GM18505 (cell line): ENCODE measurements around the gene MED26.

Experiments used
- ATAC-seq: cut with Tn5 transposase; IDR thresholded peaks from one replicate; pipeline ENCODE4 v1.9.1; 2021; ENCODE audit not compliant: unreplicated experiment
- POLR2A ChIP-seq: IDR thresholded peaks from 4 replicates; pipeline ENCODE4 v1.6.1; 2011; ENCODE audit warnings: borderline replicate concordance; ENCODE audit not compliant: insufficient read depth, insufficient read length; ENCODE audit errors: extremely low read depth

MED26 gene

DNA sequence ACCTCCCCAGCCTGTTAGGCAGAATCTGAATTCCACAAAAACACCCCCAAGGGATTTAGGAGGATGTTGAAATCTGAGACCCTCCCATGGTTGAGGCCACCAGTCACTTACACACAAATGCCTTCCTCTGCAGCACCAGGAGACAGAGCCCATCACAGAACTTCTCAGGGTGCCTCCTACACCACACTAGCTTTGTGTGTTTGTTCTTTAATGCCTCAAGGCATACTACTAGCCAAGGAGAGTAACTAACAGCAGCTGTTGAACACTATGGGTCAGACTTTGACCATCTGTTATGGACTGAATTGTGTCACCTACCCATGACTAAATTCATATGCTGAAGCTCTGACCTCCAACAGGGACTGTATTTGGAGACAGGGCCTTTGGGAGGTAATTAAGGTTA lies 9.5 kb upstream of the MED26 start:
- TF ChIP-seq POLR2A, result no peak
- no peak for ATAC-seq

DNA sequence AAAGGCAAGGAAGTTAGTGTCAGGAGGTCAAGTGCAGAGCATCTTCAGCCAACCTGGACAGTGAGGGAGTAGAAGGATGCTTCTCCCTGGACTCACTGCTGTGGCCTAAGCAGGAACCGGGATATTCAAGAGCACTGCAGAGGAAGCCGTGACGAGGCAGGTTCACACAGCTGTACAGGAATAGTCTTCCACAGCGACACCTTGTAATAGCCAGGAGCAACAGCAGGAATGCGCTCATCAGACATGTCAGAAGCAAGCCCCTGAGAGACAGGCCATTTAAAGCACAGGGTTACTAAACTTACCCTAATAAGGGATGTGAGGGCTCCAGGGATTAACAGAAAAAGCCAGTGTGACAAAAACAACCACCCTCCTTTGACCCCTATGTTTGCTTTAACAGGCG lies 3.5 kb upstream of the MED26 start:
- no peak for ATAC-seq

DNA sequence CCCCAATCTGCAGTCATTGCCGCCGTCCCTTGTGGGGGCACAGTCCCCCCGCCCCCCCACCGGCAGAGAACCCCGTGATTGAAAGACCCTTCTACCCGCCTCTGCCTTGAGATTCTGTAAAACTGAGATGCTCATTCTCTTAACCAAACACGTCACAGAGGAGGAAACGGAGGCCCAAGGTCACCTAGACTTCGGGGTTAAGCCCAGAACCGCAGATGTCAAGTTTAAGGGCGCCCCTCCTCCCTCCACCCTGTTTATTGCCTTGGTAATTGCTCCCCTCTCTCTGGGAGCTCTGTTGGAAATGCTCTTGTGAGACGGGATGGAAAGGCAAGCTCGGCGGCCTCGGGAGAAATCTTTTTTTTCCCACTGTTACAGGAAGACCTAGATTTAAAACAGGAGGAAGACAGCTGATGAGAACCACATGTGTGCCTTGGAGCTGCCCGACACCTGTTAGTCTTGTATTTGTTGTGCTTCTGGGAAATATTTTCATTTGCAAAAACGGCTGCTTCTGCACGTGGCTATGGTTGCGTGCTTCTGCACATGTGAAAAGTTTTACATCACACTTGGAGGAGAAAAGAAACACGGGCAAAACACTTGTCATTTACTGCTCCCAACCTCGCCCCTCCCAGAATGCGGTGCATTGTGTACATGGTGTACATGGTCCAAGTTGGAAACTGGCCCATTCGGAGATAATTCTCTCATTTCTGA lies 1.1 kb upstream of the MED26 start:
- ATAC-seq, result no peak
- no peak for TF ChIP-seq POLR2A

More for the DNA sequence above, 3.5 kb upstream of the MED26 start:
- no peak for TF ChIP-seq POLR2A

DNA sequence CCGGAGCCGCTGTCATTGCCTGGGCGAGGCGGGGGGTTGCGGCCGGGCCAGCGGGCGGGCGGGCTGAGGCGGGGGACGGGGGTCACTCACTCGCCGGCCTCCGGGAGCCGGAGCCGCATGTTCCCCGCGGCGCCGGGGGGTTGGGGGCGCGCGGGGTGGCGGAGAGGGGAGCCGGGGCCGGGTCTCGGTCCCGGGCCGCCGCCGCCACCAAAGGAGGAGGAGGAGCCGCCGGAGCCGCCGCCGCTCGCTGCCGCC lies 149 bp downstream of the MED26 start:
- no peak for ATAC-seq
- no peak for TF ChIP-seq POLR2A

DNA sequence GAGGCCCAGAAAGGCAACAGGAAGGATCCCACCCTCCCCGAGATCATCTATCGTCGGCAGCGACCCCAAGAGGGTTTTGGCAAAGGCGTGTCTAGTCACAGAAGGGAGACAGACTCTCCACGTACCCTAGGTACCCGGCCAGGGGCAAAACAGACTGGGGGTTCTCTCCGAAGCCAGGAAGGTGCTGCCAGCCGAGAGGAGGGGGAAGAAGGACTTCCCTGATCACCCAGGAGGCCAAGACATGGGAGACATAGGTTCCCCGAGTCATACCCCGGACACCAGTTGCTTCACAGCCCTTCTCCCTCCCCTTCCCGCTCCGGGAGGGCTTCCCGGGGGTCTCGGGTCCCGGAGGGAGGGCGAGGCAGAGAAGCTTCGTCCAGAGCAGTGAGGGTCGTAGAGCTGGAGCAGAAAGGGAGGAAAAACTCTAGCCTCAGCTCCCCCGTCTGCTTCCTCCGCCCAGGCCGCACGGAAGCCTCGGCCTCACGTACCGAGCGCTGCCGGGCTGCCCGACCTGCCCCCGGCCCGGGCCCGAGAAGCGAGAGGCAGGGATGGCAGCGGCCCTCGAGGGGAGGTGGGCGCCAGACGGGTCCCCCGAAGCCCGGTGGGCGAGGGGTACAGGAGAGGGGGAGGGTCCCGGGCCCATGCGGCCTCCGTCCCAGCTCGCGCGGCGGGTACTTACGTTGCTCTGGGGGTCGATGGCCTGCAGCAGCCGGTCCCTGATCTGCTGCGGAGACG lies 644 bp downstream of the MED26 start:
- no peak for TF ChIP-seq POLR2A
- ATAC-seq, result peak; percentile 6

DNA sequence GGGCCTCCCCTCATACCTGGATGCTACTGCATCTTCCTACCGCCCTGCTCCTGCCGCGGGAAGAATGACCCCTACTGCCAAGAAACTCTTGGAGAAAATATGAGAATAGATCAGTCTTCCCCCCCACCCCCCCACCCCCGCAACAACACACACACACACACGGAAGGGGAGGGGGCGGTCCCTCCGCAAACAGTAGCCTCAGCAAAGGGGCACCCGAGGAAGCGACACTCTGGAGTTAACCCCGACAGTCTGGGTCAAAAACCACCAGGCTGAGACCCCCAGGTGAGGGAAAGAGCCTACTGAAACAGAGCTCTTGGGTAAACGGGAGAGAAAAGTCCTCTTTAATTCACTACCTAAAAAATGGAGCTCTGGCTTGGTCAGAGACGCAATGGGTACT lies 1.2 kb downstream of the MED26 start:
- no peak for TF ChIP-seq POLR2A
- no peak for ATAC-seq

DNA sequence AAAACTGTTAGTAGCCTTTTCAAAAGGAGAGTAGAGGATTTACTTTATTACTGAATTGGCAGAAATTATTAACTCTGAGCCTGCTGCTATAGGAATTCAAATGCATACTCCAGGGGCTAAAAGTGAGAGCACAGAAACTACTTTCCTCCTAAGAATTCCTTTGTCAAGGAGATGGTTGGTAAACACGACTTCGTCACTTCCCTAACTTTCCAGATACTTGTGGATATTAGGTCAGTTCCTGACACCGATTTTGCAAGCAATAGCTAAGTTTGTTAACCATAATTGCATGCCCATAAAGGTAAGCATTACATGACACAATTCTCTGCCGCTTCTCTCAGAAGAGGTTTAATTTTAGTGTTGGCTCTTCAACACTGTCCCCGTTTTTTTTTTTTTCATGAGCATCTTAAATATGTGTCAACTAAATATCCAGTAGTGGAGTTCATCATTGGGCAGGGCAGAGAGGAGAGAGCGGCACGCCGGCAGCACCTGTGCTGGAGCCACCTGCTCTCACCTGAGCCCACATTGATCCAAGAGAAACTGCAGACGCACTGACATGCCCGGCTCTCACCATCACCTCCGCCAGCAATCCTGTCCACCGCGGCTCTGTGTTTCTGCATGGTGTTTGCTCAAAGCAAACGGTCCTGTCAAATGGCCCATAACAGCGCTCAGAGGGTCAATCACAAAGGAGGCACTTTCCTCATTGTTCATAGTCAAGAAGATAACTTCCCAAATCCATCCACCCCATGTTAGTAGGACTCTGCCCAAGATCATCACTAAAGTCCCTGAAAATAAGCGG lies 2.6 kb downstream of the MED26 start:
- ATAC-seq, result no peak
- TF ChIP-seq POLR2A, result no peak

DNA sequence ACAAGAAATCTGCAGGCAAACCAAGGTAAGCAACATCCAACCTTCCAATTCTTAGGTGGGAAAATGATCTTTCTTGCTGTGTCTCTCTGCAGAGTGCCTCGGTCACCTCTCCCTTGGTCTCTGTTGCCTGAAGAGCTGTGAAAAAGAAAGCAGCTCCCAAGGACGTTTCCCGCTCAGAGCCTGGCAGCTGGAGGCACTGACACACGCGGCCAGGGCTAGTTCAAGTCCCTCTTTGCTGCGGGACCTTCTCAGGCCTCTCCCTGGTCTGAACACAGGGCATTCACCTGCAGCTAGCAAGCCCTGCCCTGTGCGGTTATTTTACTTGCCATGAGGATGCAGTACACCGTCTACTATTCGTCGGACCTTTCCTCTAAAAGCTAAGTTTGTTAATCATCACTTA lies 3.8 kb downstream of the MED26 start:
- ATAC-seq, result no peak
- TF ChIP-seq POLR2A, result no peak

DNA sequence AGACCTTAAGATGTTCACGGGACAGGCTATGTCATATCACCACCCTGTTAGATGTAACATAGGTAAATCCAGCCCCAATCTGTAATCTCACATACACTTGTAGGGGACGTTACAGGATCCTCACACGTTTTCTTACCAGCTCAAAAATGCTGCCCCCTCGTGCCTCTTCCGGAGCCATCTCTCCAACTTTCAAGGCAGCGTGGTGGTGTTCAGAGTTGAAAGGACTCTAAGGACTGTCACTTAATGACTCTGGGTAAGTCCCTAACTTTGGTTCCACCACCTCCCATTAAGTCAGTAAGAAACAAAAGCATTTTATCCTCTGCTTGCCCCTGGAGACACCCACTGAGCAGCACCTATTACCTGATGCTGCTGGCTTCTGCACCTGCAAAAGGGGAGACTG lies 4.4 kb downstream of the MED26 start:
- no peak for TF ChIP-seq POLR2A
- ATAC-seq, result no peak

DNA sequence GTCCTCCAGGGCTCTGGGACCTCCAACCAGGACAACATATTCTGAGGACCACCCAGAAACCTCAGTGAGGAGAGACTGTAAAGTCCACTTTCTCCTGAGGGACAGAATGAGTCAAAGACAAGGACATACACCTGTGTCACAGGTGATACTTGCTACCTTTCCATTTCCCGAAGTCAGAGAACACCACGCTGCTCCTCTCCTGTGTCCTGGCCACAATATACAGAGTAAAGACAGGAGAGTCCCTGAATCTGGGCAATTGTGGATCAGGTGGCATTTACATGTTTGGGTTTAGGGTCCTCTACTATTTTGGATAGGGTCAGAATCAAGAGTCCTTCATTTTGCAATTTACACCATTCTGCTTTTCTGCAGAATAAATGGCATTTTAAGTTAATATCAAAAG lies 4.9 kb downstream of the MED26 start:
- no peak for ATAC-seq
- TF ChIP-seq POLR2A, result no peak

DNA sequence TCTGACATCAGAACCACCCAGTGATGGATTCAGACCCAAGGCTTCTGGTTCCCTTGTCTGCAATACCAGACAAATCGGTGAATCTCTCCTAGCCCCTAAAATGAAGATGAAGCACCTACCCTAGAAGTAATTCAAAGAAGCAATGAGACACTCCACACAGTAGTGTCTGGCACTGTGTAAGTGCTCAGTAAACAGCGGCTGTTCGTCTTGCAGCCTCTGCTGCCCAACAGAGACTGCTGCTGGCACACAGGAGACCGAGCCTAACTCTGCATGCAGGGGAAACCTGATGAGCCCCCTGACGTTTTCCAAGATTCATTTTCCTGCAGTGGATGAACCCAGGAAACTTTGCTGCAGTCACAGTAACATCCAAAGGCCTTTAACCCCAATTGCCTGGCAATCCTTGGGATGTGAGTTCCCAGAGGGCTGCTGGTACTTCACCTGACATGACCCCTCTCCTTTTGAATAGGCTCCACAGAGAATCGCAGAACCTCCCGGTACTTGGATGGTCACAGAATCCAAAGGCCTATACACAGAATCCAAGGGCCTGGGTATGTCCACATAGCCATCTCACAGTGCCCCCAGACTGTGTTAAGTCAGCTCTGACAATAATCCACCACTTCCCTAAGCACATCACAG lies 6.7 kb downstream of the MED26 start:
- no peak for ATAC-seq
- TF ChIP-seq POLR2A, result no peak

DNA sequence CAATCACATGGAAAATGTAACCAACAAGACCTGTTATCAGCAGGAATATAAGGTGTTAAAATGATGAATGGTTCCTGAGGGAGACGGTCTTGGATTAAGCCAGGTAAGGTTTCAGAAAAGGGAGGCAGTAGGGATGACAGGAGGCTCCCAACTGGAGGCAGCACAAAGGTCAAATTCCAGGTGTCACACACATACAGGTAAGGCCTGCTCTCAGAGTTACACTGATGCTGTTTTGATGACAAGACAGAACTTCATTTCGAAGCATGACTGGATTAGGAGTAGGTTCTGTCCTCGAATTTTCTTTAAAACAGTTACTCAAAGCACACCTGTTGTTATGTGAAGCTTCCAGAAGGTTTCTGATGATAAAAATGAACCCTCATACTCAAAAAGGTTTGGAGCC lies 7.4 kb downstream of the MED26 start:
- no peak for ATAC-seq
- no peak for TF ChIP-seq POLR2A

DNA sequence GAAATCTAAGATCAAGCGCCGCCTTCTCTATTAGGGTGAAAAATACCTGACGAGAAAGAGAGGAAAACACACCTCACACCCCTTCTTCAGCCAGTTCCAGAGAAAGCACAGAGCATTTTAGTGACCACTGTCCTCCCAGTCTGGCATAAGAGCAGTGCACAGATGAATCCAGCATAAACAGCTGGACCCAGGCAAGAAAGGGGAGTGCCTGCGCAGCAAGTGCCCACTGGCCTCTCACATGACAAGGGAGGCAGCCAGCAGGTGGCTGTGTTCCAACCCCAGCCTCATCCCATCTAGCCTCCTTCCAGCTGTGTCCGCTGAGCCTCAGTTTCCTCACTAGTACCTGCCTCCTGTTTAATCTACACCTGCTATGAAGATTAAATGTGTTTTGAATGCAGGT lies 8.0 kb downstream of the MED26 start:
- no peak for ATAC-seq
- no peak for TF ChIP-seq POLR2A
